GM06990 (cell line): Measurements from ENCODE around the gene PLEKHD1.
A peak's percentile ranks its signal among the peaks of the same experiment; 100 is the strongest.
"Not testable (repeated sequence)": the region's sequence is repeated elsewhere in the genome, so short reads cannot be mapped to it uniquely, and the experiment has no call there.

ENCODE experiments used
- DNase-seq: peaks from one replicate; pipeline ENCODE4 v3.0.0-alpha.2; 2011; ENCODE audit not compliant: insufficient read length; ENCODE audit errors: extremely low read depth
- H3K27me3 ChIP-seq: replicated peaks from 2 replicates; pipeline ENCODE4 v1.6.0; 2011; ENCODE audit warnings: low read length; ENCODE audit not compliant: control insufficient read depth, insufficient read depth
- H3K36me3 ChIP-seq: 2 replicates; pipeline ENCODE4 v1.5.1; 2011; ENCODE audit warnings: low read length; ENCODE audit not compliant: control insufficient read depth, insufficient read depth
- H3K4me3 ChIP-seq: replicated peaks from 2 replicates; pipeline ENCODE4 v1.5.1; 2011; ENCODE audit warnings: low read depth, mild to moderate bottlenecking, control low read depth, low read length
- CTCF ChIP-seq: IDR thresholded peaks from 2 replicates; pipeline ENCODE4 v1.5.1; 2011; ENCODE audit warnings: low read length, control low read depth, mild to moderate bottlenecking, inconsistent platforms; ENCODE audit not compliant: insufficient read depth, poor library complexity, severe bottlenecking

Gene PLEKHD1

GRCh38 chr14:69476824-69477450, 7.6 kb upstream of the PLEKHD1 start:
- H3K4me3 ChIP-seq, DNase-seq, H3K36me3 ChIP-seq, H3K27me3 ChIP-seq: not testable (repeated sequence)
- TF ChIP-seq CTCF, result peak; percentile 7

GRCh38 chr14:69478055-69478454, 6.5 kb upstream of the PLEKHD1 start:
- H3K36me3 ChIP-seq, H3K27me3 ChIP-seq, H3K4me3 ChIP-seq, DNase-seq: not testable (repeated sequence)

GRCh38 chr14:69479696-69480095, 4.8 kb upstream of the PLEKHD1 start:
- no peak for TF ChIP-seq CTCF
- H3K4me3 ChIP-seq, result no peak overlapping the region
- DNase-seq, result no peak
- no peaks in the 10 kb centered on the region; the same call in 1 of the 2 replicates for H3K27me3 ChIP-seq
- no peaks in the 10 kb centered on the region for H3K36me3 ChIP-seq

GRCh38 chr14:69480136-69480535, 4.4 kb upstream of the PLEKHD1 start:
- Histone ChIP-seq H3K27me3 (no peaks in the 10 kb centered on the region; the same call in 1 of the 2 replicates), H3K36me3 (no peaks in the 10 kb centered on the region), H3K4me3 (no peak overlapping the region)
- no peak for TF ChIP-seq CTCF
- DNase-seq, result no peak

GRCh38 chr14:69481815-69482568, 2.5 kb upstream of the PLEKHD1 start:
- no peaks in the 10 kb centered on the region for H3K36me3 ChIP-seq
- DNase-seq, result peak; percentile 46
- TF ChIP-seq CTCF, result no peak
- no peak overlapping the region for H3K4me3 ChIP-seq
- no peaks in the 10 kb centered on the region; the same call in 1 of the 2 replicates for H3K27me3 ChIP-seq

- no peak overlapping the region for H3K4me3 ChIP-seq
- no peaks in the 10 kb centered on the region for H3K36me3 ChIP-seq
- TF ChIP-seq CTCF, result no peak
- H3K27me3 ChIP-seq, result no peaks in the 10 kb centered on the region; the same call in 1 of the 2 replicates
- DNase-seq, result no peak
Observed at GRCh38 chr14:69483765-69484443, 624 bp upstream of the PLEKHD1 start.
